OCI-LY3 (cell line): ENCODE data around the gene CHPF.

Experiments used
- H2AFZ ChIP-seq: fragments of 200-600, 300-600 bp; shearing (Covaris generic); 2 replicates; pipeline ENCODE4 v1.6.0; 2014; ENCODE audit warnings: antibody characterized with exemption, low read depth, low read length
- H3K27ac ChIP-seq: fragments of 200-600, 300-600 bp; sonication (generic); 2 replicates; pipeline ENCODE4 v1.5.1; 2014; ENCODE audit warnings: mild to moderate bottlenecking, low read length, moderate library complexity, mixed read lengths
- H3K27me3 ChIP-seq: fragments of 200-600, 300-600 bp; sonication (generic); 2 replicates; pipeline ENCODE4 v1.6.1; 2014; ENCODE audit warnings: low read depth, low read length, mixed read lengths
- H3K36me3 ChIP-seq: fragments of 200-600, 300-600 bp; sonication (generic); replicated peaks from 2 replicates; pipeline ENCODE3; 2014; ENCODE audit warnings: low read depth, low read length, mixed read lengths
- H3K4me1 ChIP-seq: fragments of 300-600, 200-600 bp; sonication (generic); 2 replicates; pipeline ENCODE4 v1.6.1; 2014; ENCODE audit warnings: low read length, mixed read lengths
- H3K4me2 ChIP-seq: fragments of 200-600, 300-600 bp; sonication (generic); 2 replicates; pipeline ENCODE4 v1.6.1; 2014; ENCODE audit warnings: low read length, mixed read lengths
- H3K4me3 ChIP-seq: fragments of 300-600, 200-600 bp; sonication (generic); 2 replicates; pipeline ENCODE4 v1.5.1; 2014; ENCODE audit warnings: antibody characterized with exemption, mild to moderate bottlenecking, low read length, moderate library complexity
- H3K79me2 ChIP-seq: fragments of 300-600, 200-600 bp; shearing (Covaris generic); 2 replicates; pipeline ENCODE4 v1.6.1; 2014; ENCODE audit warnings: mild to moderate bottlenecking, low read length, mixed read lengths
- H3K9ac ChIP-seq: fragments of 300-600, 200-600 bp; shearing (Covaris generic); 2 replicates; pipeline ENCODE4 v1.6.0; 2014; ENCODE audit warnings: mild to moderate bottlenecking, low read length, moderate library complexity
- H3K9me3 ChIP-seq: fragments of 200-600, 300-600 bp; shearing (Covaris generic); 2 replicates; pipeline ENCODE4 v1.6.1; 2014; ENCODE audit warnings: low read length, mixed read lengths; ENCODE audit not compliant: insufficient read depth
- H4K20me1 ChIP-seq: fragments of 200-600, 300-600 bp; sonication (generic); 2 replicates; pipeline ENCODE4 v1.6.1; 2016; ENCODE audit warnings: low read length, mixed read lengths; ENCODE audit not compliant: insufficient read depth
- CTCF ChIP-seq: fragments of 200-600, 300-600 bp; sonication (generic); IDR thresholded peaks from 2 replicates; pipeline ENCODE4 v1.5.1; 2014; ENCODE audit warnings: antibody characterized with exemption, low read length, low read depth
- EZH2phosphoT487 ChIP-seq: fragments of 200-600 bp; shearing (Covaris generic); IDR thresholded peaks from 2 replicates; pipeline ENCODE4 v1.6.1; 2018; ENCODE audit warnings: antibody characterized with exemption, mixed run types, low read depth

The CHPF gene

GRCh38 chr2:219567131-219567530 is 23.5 kb upstream of the CHPF start:
- H4K20me1 ChIP-seq, result no peaks in the 10 kb centered on the region
- no peaks in the 10 kb centered on the region for H3K79me2 ChIP-seq
- no peak overlapping the region for H3K4me3 ChIP-seq
- H3K27ac ChIP-seq, result no peak overlapping the region
- H2AFZ ChIP-seq, result no peak overlapping the region
- H3K9ac ChIP-seq, result no peak overlapping the region
- no peaks in the 10 kb centered on the region for H3K4me1 ChIP-seq
- no peak for TF ChIP-seq CTCF
- no peak for TF ChIP-seq EZH2phosphoT487
- no peak overlapping the region for H3K4me2 ChIP-seq
- no peaks in the 10 kb centered on the region for H3K36me3 ChIP-seq
- no peaks in the 10 kb centered on the region for H3K27me3 ChIP-seq
- no peaks in the 10 kb centered on the region for H3K9me3 ChIP-seq

- H3K79me2 ChIP-seq, result no peaks in the 10 kb centered on the region
- H2AFZ ChIP-seq, result no peak overlapping the region
- H3K4me1 ChIP-seq, result no peaks in the 10 kb centered on the region
- H3K4me3 ChIP-seq, result no peak overlapping the region
- no peak overlapping the region for H3K27ac ChIP-seq
- H3K9me3 ChIP-seq, result no peaks in the 10 kb centered on the region
- H3K9ac ChIP-seq, result no peak overlapping the region
- H4K20me1 ChIP-seq, result no peaks in the 10 kb centered on the region
- TF ChIP-seq CTCF (no peak), EZH2phosphoT487 (no peak)
- no peaks in the 10 kb centered on the region for H3K36me3 ChIP-seq
- H3K4me2 ChIP-seq, result no peak overlapping the region
- H3K27me3 ChIP-seq, result no peaks in the 10 kb centered on the region
Measured at GRCh38 chr2:219566640-219567039, 23.0 kb upstream of the CHPF start.

- no peaks in the 10 kb centered on the region for H4K20me1 ChIP-seq
- no peak overlapping the region for H3K27ac ChIP-seq
Measured at GRCh38 chr2:219565130-219566080, 21.8 kb upstream of the CHPF start.

More at GRCh38 chr2:219565130-219566080, 21.8 kb upstream of the CHPF start:
- Histone ChIP-seq H3K27me3 (no peaks in the 10 kb centered on the region), H3K9ac (no peak overlapping the region), H3K9me3 (no peaks in the 10 kb centered on the region), H3K79me2 (no peaks in the 10 kb centered on the region), H3K36me3 (no peaks in the 10 kb centered on the region), H3K4me2 (no peak overlapping the region), H3K4me1 (no peaks in the 10 kb centered on the region), H3K4me3 (no peak overlapping the region), H2AFZ (no peak overlapping the region)
- TF ChIP-seq EZH2phosphoT487, result no peak
- TF ChIP-seq CTCF, result no peak
